GM11168 (cell line): ENCODE measurements around the gene OR6J1.

Source experiments
- in situ Hi-C: fragments of 300-500 bp; cut with MboI; formaldehyde crosslinking; loops from one replicate; pipeline ENCODE4 v1.12.0; 2022; ENCODE audit warnings: low sequenced_read_pairs; ENCODE audit not compliant: unreplicated experiment

The OR6J1 gene

DNA sequence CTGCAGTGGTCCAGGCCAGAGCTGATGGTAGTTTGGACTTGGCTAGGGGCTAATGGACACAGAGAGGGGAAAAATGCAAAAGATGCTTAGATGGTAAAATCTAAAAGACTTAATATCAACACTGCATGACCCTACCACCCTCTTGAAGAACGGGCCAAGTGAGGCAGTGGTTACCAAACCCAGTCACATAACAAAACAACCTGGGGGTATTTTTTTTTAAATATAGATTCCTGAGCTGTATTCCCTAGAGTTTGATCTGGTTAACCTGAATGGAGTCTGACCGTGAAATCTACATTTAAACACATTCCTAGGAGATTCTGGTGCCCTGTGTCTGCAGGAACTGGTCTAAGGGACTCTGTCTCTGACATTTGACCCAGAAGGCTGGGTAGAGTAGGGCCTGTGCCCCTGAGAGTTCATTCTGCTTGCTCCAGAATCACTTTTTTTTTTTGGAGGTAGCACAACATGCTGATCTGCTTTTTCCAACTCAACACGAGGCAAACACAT, 30.4 kb downstream of the OR6J1 start:
- in situ Hi-C loops: no loop called here

DNA sequence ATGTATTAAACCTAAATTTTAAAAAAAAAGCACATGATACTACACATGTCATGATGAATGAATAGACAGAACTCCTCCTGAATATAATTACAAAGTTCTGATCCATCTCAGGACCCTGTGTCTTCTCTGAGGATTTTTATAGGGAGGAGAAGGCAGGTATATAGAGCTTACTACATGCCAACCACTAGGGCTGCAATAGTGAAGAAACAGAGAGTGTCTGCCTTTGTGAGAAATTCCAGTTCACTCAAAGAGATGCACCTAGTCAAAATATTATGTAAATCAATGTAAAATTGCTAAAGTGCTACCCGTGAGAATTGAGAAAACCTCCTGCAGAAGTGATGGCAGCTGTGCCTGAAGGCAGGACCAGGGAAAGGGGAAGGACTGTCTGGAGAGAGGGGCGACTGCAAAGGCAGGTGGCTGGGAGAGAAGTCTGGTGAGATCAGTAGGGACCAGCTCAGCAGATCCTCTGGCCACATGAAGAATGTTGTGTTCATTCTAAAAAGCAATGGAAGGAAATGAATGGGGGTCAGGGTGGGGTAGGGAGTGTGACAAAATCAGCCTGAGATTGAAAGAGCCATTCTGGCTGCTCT, 31.0 kb downstream of the OR6J1 start:
- in situ Hi-C loops: no loop called here

DNA sequence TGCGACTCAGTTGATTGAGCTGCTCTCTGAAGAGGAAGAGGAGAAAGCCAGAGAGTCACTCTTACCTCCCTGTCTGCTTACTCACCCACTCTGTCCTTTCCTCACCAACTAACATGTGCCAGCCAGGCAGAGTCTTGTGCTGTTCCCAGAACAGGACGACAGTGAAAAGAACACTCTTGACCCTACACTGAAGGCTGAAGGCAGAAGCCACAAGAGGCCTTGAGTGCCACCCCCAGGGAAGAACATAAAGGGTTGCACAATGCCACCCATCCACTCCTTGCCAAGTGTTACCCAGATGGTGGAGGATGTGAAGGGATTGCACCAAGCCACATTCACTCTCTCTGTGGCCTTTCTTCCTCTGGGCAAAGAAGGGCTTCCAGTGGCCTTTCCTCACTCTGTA, 33.2 kb downstream of the OR6J1 start:
- in situ Hi-C loops: no loop called here

DNA sequence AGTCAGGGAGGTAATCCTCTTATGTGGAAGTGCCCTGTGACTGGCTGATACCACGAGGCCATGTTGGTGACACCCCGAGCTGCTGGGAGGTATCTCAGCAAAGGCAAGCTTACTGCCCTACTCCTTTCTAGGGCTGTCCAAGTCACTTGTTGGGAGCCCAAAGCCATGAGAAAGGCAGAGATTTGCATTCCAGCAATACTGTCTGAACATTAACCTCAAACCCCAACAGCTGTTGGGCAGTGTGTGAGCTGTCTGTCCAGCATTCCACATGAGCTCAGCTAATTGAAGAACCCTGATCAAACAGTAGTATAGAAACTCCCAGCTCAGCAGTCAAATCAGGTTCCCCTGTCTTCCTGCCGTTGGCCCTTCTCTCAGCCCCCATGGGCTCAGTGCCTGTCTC, 36.9 kb downstream of the OR6J1 start:
- in situ Hi-C loops: no loop called here

DNA sequence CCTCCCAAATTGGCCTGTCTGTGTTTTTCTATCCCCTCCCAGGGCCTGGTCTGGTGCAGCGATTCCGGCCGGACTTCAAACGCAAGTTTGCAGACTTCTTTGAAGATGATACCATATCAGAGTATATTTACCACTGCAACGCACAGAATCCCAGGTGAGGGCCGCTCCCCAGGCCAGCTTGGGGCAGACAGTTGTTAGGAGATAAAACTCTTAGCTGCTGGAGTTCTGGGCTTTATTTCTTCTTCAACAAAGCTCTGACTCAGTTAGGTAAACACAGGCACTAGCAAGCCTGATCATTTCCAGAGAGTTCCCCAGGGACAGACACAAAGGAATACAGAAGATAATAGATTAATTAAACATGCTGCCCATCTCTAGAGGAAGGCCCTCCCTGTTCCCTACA, 37.8 kb downstream of the OR6J1 start:
- in situ Hi-C loops: no loop called here

DNA sequence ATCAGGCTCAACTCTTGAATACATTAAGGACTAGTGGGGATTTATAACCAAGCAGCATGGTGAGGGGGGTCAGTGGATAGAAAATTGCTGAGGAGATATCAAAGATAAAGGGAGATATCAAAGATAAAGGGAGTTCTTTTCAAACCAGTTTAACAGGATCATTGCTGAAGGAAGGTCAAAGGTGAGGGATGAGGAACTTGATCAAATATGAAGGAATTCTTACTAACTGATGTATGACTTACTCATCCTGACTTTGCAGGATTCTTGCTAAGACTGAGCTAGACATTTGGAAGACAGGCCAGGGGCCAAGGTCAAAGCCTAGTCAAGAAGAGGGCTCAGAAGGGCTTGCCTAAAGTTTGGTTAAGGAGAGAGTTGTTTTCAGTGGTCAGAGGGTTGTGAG, 41.3 kb downstream of the OR6J1 start:
- in situ Hi-C loops: no loop called here

DNA sequence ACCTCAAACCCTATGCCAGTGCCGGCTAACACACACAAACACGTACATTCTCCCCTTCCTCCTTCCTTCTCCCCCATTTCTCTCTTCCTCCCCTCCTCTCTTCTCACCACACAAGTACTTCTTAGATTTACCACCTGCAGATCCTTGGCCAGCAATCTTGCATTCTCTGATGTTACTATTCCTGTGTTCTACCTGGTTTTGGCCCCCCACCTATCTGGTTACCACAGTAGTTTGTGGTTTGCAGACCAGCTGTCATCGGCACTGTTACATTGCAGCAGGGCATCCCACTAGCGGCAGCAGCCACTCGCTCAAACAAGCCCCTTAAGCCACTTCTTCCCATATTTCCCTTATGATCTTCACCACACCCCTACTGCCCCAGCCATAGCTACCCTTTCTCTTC, 42.2 kb downstream of the OR6J1 start:
- in situ Hi-C loops: no loop called here

DNA sequence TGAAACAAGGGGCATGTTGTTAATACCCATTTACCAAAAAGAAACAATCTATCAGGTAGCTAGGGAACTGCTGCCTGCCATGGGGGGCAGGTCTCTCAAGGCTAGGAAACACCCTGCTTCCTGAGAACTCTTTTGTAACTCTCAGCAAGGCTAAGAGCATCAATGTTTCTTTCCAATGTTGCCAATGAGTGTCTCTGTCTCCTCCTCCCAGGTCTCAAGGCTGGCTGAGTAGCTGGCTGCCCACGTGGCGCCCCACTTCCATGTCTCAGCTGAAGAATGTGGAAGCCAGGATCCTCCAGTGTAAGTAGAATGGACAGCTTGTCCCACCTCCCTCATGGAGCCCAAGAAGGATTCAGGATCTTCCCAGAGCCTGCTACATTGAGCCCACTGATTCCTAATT, 42.7 kb downstream of the OR6J1 start:
- in situ Hi-C loops: no loop called here

DNA sequence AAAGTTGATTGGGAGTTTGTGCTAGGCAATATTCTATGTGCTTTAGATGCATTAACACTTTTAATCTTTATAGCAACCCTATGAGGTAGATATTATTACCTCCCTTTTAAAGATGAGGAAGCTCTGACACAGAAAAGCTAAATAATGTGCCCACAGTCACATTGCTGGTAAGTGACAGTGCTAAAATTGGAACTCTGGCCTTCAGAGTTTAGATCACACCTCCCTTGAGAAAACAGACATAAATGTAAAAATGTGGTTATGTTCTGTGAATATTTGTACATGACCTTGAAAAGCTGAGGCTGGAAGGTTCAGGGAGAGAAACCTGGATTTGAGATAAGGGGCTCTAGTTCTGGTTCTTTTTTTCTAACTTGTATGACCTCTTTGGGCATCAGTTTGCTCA, 44.1 kb downstream of the OR6J1 start:
- in situ Hi-C loops: no loop called here

DNA sequence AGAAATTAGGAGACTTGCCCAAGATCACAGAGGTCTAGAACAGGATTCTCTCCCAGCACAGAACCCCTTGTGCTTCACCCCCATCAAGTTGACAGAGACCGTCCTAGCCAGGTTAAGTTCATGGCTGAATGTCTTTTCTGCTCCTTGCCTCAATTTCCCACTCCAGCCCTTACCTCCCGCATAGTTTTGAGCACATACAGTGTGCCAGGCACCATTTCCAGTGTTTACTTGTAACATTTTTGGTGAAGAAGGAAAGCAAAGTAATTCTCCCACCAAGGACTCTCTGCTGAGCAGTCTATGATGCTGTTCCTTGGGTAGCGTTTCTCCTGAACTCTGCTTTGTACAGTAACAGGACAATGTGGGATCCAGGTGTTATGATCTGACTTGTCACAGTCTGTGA, 44.8 kb downstream of the OR6J1 start:
- in situ Hi-C loops: no loop called here

DNA sequence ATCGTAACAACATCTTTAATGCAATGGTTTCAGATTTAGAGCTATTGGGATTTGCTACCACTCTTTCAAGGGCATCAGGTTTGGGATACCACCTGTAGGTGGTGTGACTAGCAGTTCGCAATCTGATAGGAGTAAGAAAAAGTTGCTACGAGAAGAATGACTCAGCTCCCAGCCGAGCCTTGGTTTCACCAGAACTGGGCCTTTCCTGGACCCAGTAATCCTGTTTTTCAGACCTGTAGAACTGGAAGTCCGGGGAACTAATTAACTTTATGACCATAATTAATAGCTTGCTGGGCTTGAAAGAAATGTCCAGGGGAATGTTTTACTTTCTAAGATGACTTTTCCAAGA, 45.3 kb downstream of the OR6J1 start:
- in situ Hi-C loops: no loop called here

DNA sequence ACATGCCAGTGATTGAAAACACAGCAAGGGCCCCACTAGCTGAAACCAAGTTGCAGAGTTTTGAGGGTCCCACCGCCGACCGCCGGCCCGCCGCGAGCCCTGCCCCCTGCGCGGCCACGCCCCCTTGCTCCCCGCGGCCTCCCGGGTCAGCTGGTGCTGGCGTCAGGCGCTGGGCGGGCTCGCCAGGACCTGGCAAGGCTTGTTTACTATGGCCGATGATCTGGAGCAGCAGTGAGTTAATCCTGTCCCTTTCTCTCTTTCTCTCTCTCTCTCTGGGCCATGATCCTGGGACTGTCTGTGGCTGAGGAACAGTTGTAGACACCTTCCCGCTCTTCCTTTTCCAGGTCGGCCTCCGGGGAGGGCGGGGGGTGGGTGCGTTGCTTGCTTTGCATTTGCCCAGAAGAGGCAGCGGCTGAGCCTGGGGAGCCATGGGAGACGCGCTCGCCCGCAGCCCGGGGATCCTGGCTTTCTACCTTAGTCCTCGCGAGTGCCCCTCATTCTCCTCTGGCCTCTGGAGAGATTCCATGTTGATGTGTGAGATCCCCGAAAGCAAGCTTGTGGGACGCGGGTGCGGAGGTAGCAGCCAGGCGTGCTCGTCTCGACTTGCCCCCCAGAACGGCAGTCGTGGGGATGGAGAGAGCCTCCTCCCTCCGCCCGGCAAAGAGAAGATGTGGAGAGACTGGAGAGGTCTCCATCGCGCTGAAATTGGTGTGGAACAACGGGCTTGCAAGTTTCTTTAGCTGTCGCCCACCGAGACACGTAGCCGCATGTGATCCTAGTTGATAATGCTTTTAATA, 45.9 kb downstream of the OR6J1 start, which contains the start of gene ABHD4:
TSS of gene ABHD4 (plus strand) at position 202 of the 797 bp plus-strand sequence. CDS start at position 209, 7 bp downstream.
- in situ Hi-C loops: no loop called here

DNA sequence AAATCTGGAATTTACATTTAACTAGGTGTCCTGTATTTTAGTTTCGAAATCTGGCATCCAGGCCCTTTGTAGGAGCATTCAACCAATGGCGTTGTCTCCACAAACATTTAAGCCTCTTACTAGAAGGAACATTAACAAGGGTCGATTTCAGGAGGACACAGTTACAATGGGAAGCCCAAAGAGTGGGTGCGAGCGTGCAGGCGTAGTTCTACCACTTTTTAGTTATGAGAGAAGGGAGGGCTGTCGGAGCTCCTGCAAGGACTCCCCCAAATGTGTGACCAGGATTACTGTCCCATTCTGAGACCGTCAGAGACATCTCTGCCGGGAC, 46.4 kb downstream of the OR6J1 start:
- in situ Hi-C loops: no loop called here

DNA sequence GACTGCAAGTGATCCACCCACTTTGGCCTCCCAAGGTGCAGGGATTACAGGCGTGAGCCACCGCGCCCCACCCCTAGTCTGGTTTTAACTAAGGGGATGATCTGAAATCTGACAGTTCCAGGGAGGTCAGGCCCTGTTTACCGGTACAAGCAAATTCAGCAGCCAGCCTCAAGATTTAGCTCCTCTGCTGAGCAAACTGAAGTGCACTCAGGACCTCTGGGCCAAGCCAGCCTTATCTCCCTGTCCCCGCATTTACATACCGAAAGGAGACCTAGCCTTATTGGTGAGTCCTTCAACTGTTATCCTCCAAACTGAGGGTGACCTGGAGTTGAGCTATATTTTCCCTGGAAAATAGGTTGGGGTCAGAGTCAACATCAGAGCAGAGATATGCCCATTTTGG, 46.9 kb downstream of the OR6J1 start:
- in situ Hi-C loops: no loop called here

DNA sequence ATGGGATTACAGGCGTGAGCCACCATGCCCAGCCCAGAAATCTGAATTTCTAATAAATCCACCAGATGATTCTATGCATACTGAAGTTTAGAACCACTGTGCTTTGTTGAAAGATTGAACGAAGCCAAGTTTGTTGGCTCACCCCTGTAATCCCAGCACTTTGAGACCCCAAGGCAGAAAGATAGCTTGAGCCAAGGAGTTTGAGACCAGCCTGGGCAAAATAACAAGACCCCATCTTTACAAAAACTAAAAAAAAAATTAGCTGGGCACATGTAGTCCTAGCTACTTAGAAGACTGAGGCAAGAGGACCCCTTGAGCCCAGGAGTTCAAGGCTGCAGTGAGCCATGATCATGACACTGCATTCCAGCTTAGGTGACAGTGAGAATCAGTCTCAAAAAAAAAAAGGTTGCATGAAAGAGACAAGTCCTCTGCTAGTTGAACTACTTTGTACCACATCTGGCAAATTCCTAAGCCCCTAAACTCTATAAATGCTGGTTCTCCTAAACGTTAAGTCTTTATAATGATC, 47.7 kb downstream of the OR6J1 start:
- in situ Hi-C loops: no loop called here

DNA sequence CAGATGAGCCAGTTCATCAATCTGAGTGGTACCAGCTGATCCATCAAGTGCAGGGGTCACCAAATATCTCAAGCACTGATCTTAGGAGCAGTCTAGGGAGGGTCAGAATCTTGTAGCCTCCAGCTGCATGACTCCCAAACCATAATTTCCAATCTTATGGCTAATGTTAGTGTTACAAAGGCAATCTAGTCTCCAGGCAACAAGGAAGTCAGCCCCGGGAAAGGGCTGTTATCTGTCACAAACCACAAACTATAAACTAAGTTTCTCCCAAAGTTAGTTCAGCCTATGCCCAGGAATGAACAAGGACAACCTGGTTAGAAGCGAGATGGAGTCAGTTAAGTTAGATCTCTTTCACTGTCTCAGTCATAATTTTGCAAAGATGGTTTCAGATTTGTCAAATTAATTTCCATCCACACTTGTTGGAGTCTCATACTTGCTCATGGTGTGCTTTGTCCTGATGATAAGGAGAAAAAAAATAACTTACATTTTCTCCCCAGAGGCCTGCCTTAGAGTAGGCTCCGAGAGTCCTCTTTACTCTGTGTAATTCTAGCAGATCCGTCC, 49.9 kb downstream of the OR6J1 start:
- in situ Hi-C loops: no loop called here

DNA sequence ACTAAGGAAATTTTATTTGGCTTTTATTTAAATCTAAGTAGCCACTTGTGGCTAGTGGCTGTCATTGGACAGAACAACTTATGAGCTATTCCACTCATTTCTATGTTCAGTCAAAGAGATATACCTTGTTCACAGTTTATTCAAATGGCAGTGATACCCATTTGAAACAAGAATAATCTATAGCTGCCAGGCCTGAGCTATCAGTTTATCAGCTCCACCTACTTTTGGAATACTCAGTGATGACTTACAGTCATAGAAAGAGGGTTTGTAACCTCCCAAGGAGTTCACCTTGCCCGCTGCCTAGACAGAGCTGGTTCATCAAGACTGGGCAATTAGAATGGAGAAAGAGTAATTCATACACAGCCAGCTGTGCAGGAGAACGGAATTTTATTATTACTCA, 50.6 kb downstream of the OR6J1 start:
- in situ Hi-C loops: no loop called here

DNA sequence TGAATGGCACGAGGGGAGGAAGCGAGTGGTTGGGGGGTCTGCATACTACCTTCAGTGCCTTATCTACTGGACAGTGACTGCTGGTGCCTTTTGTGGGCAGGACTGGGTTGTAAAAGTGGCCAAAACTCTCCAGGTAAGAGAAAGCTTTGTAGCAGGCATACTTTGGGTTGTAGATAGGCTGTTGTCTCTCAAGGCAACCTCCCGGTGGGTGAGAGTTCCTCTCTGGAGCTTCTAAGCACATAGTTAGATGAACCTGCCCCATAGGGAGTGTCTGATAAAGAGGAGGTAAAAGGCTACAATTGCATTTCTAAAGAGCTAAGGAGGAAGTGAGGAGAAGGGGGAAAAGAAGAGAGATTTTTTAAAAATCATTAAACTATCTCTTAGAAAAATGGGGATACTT, 51.0 kb downstream of the OR6J1 start:
- in situ Hi-C loops: no loop called here

DNA sequence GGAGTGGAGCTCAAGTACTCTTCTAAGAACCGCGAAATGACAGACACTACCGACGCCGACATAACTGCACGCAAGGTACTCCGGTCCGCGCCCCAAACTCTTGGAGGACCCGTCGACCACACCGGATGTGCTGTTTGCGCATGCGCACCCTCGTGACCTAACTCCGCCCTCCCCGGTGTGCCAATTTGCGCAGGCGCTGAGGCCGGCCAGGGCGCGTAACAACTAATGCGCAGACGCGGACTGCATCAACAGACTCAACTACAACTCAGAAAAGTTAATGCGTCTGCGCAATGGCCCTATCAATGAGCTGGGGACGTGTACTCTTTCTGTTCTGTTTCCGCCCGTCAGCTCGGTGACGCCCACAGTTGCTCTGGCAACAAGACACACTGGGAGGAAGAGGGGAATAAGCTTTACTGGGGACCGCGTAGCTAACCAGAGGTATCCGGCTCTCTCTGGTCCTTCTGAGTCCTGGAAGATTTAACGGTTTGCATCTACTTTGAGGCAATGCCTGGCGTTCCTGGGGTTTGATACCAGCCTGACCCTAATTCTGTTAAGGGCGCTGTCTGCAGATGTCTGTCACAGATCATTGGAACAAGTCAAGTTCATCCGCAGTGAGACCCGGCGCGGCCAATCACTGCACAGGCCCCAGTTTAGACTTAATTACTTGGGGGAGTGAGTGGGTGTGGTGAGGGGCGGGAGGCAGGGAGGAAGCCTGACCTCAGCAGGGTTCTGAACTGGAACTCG, 54.9 kb downstream of the OR6J1 start, which contains the start of gene DAD1:
TSS of gene DAD1 (minus strand) at position 129 of the 744 bp plus-strand sequence. CDS start at position 62, 67 bp downstream.
- in situ Hi-C loops: no loop called here

DNA sequence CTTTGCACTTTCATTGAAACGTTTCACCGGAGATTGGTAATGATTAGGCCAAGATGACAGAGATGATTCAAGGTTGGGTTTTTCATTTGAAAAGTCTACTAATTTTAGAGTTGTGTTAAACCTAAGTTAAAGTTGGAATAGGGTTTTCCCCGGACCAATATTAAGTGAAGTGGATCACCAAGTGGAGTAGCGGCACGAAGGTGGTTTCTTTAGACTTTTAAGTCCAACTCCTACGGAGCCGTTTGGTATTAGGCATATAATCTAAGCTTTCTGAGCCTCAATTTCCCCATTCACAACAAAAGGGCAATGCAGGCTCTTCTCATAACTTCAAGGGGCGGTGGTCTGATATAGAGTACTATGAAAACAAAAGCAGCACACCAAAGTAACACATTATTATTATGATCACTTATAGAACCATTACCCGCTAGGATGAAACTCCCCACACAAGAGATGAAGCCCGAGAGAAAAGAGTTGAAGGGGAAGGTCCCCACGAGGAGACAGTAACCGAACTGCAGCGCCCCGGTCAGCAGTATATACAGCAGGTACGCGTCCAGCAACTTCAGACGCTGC, 55.5 kb downstream of the OR6J1 start:
- in situ Hi-C loops: no loop called here
